Bladder microvascular endothelial cell (primary cell): ENCODE data around the gene DDR2. TPM values are rescaled to one million over a fixed set of nuclear protein-coding genes. Genes with fewer than 3 reads are reported as not detected.

Experiments
- total RNA-seq: library from RNA; depleted of rRNA; stranded (reverse); fragments of >200 nt; gene quantifications from 2 replicates; pipeline ENCODE4 v1.2.3, GENCODE V29; 2014

DDR2 gene
- 1.1 and 2.3 TPM in 2 replicates for total RNA-seq

DNA sequence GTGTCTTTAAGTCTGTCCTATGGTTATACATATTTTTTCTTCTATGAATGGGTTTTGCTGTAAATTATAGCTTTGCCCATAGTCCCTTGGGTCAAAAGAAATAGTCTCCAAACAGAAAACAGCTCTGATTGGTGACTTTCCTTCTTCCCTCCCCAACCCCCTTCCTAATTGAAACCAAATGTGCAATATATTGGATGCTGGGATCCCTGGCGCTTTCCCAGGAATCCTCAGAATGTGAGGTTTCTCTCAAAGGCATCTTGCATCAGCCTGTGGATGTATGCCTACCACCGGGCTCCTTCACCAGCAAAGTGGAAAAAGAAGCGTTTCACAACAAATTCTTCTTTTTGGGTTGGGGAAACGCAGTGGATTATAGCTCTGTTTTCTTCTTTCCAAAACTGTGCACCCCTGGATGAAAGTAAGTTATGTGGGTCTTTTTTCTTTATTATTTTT lies at the start of gene DDR2:
Gene DDR2 (plus strand): TSS at position 248 of the 450 bp plus-strand sequence. CDS start 86,600 bp downstream, outside the sequence.

DNA sequence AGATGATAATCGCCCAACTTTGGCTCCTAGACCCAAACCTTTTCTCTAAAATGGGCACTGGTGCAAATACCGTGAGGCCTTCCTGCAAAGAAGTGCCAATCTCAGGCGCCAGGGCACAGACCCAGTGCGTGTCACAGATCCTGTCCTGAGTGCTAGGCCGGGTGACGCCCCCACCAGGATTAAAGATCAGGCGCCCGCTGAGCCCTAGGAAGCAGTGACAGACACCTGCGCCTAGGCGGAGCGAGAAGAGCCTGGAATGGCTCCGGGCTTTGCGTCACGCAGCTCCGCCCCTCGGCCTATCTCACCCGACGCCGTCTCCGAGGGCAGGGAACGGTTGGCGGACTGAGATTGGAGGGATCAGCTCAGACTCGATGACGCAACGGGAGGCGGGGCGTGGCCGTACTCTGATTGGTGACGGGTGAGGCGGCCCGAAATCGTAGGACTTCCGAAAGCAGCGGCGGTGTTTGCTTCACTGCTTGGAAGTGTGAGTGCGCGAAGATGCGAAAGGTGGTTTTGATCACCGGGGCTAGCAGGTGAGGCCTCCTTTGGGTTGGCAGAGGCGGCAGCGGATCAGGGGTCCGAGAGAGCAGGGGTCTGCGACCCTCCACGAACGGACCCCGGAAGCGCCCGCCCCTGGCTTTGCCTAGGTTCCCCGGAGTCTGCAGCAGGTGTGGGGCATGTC lies 158.2 kb downstream of the DDR2 start, which contains the start of gene HSD17B7:
Gene HSD17B7 (plus strand): TSS at position 400 of the 682 bp plus-strand sequence. CDS start 99 bp downstream, at position 499.

Other genes starting within 250 kb of the DDR2 start
- not detected in 2 replicates for gene SH2D1B, start 220.3 kb upstream of the DDR2 start, total RNA-seq
- gene UHMK1, start 134.6 kb upstream of the DDR2 start, total RNA-seq: 33.8 and 76.7 TPM in 2 replicates
- gene UAP1, start 70.7 kb upstream of the DDR2 start, total RNA-seq: 48.1 and 76.4 TPM in 2 replicates
- 17.8 and 18.1 TPM in 2 replicates for gene HSD17B7, start 158.2 kb downstream of the DDR2 start, total RNA-seq
- 0.38 TPM in 1 of 2 replicates, not detected in the other for gene CCDC190, start 228.7 kb downstream of the DDR2 start, total RNA-seq